GM12872 (cell line): Measurements from ENCODE around the gene DYNAP.

Source experiments
- CTCF ChIP-seq: IDR thresholded peaks from 3 replicates; pipeline ENCODE4 v1.5.1; 2011; ENCODE audit warnings: low read depth, mild to moderate bottlenecking, low read length, moderate library complexity; ENCODE audit not compliant: insufficient read depth

The DYNAP gene

GRCh38 chr18:54636217-54636616 is 45.2 kb downstream of the DYNAP start:
- TF ChIP-seq CTCF: no peak

GRCh38 chr18:54641734-54642133 is 50.7 kb downstream of the DYNAP start:
- TF ChIP-seq CTCF: no peak

- peak; percentile 24; the same call in 2 of the 3 replicates for TF ChIP-seq CTCF
These were observed 56.1 kb downstream of the DYNAP start for GRCh38 chr18:54647176-54647575.
